GM21528 (cell line): ENCODE results near the gene MINDY4B.
"Not testable (repeated sequence)": the region's sequence is repeated elsewhere in the genome, so short reads cannot be mapped to it uniquely, and the experiment has no call there.

Experiments
- ATAC-seq: cut with Tn5 transposase; IDR thresholded peaks from one replicate; pipeline ENCODE4 v1.9.1; 2021; ENCODE audit warnings: mild to moderate bottlenecking, moderate library complexity; ENCODE audit not compliant: unreplicated experiment, low FRiP score

The MINDY4B gene

GRCh38 chr3:150857936-150858335, 47.3 kb downstream of the MINDY4B start:
- not testable (repeated sequence) for ATAC-seq

GRCh38 chr3:150850191-150850590, 55.0 kb downstream of the MINDY4B start:
- ATAC-seq = no peak

GRCh38 chr3:150848864-150849263, 56.4 kb downstream of the MINDY4B start:
- ATAC-seq = no peak

GRCh38 chr3:150847433-150847832, 57.8 kb downstream of the MINDY4B start:
- no peak for ATAC-seq

- no peak for ATAC-seq
These were observed 60.8 kb downstream of the MINDY4B start for GRCh38 chr3:150844484-150844883.

GRCh38 chr3:150843241-150843640, 62.0 kb downstream of the MINDY4B start:
- no peak for ATAC-seq

GRCh38 chr3:150840802-150841515, 64.3 kb downstream of the MINDY4B start:
- ATAC-seq = no peak

- no peak for ATAC-seq
These were observed 74.5 kb downstream of the MINDY4B start for GRCh38 chr3:150830745-150831144.

GRCh38 chr3:150830094-150830681, 75.1 kb downstream of the MINDY4B start:
- no peak for ATAC-seq

- no peak for ATAC-seq
These were observed 75.8 kb downstream of the MINDY4B start for GRCh38 chr3:150829408-150829807.

GRCh38 chr3:150828997-150829396, 76.2 kb downstream of the MINDY4B start:
- ATAC-seq = no peak

- no peak for ATAC-seq
These were observed 77.0 kb downstream of the MINDY4B start for GRCh38 chr3:150828261-150828660.

GRCh38 chr3:150826466-150827282, 78.6 kb downstream of the MINDY4B start:
- no peak for ATAC-seq

GRCh38 chr3:150825916-150826377, 79.3 kb downstream of the MINDY4B start:
- ATAC-seq = no peak

GRCh38 chr3:150825192-150825915, 79.9 kb downstream of the MINDY4B start:
- ATAC-seq = no peak

GRCh38 chr3:150823277-150823676, 82.0 kb downstream of the MINDY4B start:
- no peak for ATAC-seq

- no peak for ATAC-seq
These were observed 82.6 kb downstream of the MINDY4B start for GRCh38 chr3:150822636-150823035.
